Ovary (tissue), 9 donors: ENCODE measurements around the gene HNRNPLL. TPM values are rescaled to one million over a fixed set of nuclear protein-coding genes. Genes with fewer than 3 reads are reported as not detected.
"Not testable (repeated sequence)": the region's sequence is repeated elsewhere in the genome, so short reads cannot be mapped to it uniquely, and the experiment has no call there.

ENCODE experiments used
- DNase-seq, 5 donors: peaks; one replicate each; pipeline ENCODE4 v3.0.0-alpha.2; 2019 to 2020
- H3K27ac ChIP-seq, 2 donors: fragments of 200-600 bp; one replicate each; pipeline versions ENCODE4 v1.5.1 to v1.8.0; 2019 to 2022
- H3K27me3 ChIP-seq: fragments of 200-600 bp; one replicate; pipeline ENCODE4 v1.8.0; 2022
- H3K36me3 ChIP-seq: fragments of 200-600 bp; sonication (generic); one replicate; pipeline ENCODE4 v1.5.1; 2019
- H3K4me1 ChIP-seq: one replicate; pipeline ENCODE4 v1.8.1; 2013; ENCODE audit warnings: mild to moderate bottlenecking, moderate library complexity; ENCODE audit not compliant: insufficient read depth
- H3K4me3 ChIP-seq: fragments of 200-600 bp; sonication (generic); one replicate; pipeline ENCODE4 v1.5.1; 2017
- H3K9me3 ChIP-seq, 2 donors: fragments of 200-600 bp in 1 of 2; sonication (generic) in 1 of 2; one replicate each; pipeline versions ENCODE4 v1.5.1 to v1.8.1; 2013 to 2019; ENCODE audit warnings: mild to moderate bottlenecking in 1 of 2, moderate library complexity in 1 of 2
- EP300 ChIP-seq: sonication (generic); formaldehyde crosslinking; IDR thresholded peaks from one replicate; pipeline ENCODE4 v1.6.1; 2017; ENCODE audit warnings: antibody characterized with exemption
- POLR2A ChIP-seq: fragments of 450-650 bp; IDR thresholded peaks from one replicate; pipeline ENCODE4 v1.6.1; 2017; ENCODE audit warnings: antibody characterized with exemption, mild to moderate bottlenecking, moderate library complexity
- WGBS, 3 donors: extraction: QIAGEN DNeasy Blood & Tissue Kit in 1 of 3; methylation state at CpG; one replicate each; pipeline versions ENCODE4 v1.1.5 to v1.1.7; 2013 to 2017; 5-methylcytosine and 5-hydroxymethylcytosine counted together
- intact Hi-C, 4 donors: fragments of 100-400 bp; cut with DNase I; formaldehyde crosslinking; loops; one replicate each; pipeline versions ENCODE4 v1.11.0 to v1.15.1; 2022 to 2023
- polyA plus RNA-seq, 2 donors: library from polyadenylated mRNA; stranded (reverse); fragments of 200-250 nt in 1 of 2; fragments of 350-450 nt in 1 of 2; fragmentation: Illumina TruSeq in 1 of 2; extraction: RNeasy Lipid Tissue Mini Kit (QIAGEN cat#74804) in 1 of 2; gene quantifications; one replicate each; pipeline ENCODE4 v1.2.3, GENCODE V29; 2013 to 2014
- total RNA-seq, 7 donors: library from RNA; depleted of rRNA in 2 of 7; stranded (reverse); fragments of >200 nt in 2 of 7; fragmentation: NEBNext Ultra II Directional in 3 of 7; extraction: Animal tissue kit (Norgen Biotek cat#: 25700) in 3 of 7; gene quantifications; one replicate each; pipeline versions ENCODE4 v1.1.0 to v1.2.4, GENCODE V29; 2016 to 2023
- TF ChIP-seq, protein P1 (sequence below), 3 donors: fragments of 450-650 bp in 2 of 3; fragments of 200-600 bp in 1 of 3; IDR thresholded peaks; one replicate each; pipeline versions ENCODE4 v1.5.1 to v1.8.0; 2016 to 2022; ENCODE audit warnings: antibody characterized with exemption in 3 of 3, mild to moderate bottlenecking in 1 of 3
- donor health status: DM: no; HTN: no; CAD: no; lungs with moderate emphysema.
- donor health status: DM: no; HTN: no; CAD: no.
- donor health status: Bipolar disorder and iron deficiency.
- donor health status: DM: yes; HTN: yes; CAD: no.
- donor health status: DM: no; HTN: no; CAD: no.
- donor health status: DM: yes; HTN: yes; CAD: no.

HNRNPLL gene
- total and polyA plus RNA-seq, 9 donors: 19.1 to 59.2 (median 47.1) TPM

DNA sequence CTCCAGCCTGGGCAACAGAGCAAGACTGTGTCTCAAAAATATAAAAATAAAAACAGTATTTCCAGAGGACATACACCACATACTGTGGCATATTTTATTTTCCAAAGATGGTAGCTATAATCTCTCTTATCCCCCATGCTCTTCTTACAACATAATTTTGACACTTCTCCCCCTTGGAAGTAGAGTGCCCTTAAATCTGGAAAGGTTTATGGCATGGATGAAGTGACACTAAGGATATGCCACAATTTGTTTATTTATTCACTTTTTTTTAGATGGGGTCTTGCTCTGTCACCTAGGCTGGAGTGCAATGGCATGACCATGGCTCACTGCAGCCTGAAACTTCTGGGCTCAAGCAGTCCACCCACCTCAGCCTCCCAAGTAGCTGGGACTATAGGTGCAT lies 56.7 kb downstream of the HNRNPLL start:
- Histone ChIP-seq H3K27ac (no peak overlapping the region), H3K36me3 (no peaks in the 10 kb centered on the region), H3K4me3 (no peak overlapping the region), H3K27me3 (no peaks in the 10 kb centered on the region), H3K4me1 (peaks cover 3% of the 10 kb centered on the region), H3K9me3 (no peaks in the 10 kb centered on the region)
- DNase-seq: no peak
- TF ChIP-seq, protein P1, sequence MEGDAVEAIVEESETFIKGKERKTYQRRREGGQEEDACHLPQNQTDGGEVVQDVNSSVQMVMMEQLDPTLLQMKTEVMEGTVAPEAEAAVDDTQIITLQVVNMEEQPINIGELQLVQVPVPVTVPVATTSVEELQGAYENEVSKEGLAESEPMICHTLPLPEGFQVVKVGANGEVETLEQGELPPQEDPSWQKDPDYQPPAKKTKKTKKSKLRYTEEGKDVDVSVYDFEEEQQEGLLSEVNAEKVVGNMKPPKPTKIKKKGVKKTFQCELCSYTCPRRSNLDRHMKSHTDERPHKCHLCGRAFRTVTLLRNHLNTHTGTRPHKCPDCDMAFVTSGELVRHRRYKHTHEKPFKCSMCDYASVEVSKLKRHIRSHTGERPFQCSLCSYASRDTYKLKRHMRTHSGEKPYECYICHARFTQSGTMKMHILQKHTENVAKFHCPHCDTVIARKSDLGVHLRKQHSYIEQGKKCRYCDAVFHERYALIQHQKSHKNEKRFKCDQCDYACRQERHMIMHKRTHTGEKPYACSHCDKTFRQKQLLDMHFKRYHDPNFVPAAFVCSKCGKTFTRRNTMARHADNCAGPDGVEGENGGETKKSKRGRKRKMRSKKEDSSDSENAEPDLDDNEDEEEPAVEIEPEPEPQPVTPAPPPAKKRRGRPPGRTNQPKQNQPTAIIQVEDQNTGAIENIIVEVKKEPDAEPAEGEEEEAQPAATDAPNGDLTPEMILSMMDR (IDR thresholded peaks at IDR 0.05): no peak
- TF ChIP-seq EP300 (no peak), POLR2A (no peak)
- intact Hi-C loops: no loop called here

DNA sequence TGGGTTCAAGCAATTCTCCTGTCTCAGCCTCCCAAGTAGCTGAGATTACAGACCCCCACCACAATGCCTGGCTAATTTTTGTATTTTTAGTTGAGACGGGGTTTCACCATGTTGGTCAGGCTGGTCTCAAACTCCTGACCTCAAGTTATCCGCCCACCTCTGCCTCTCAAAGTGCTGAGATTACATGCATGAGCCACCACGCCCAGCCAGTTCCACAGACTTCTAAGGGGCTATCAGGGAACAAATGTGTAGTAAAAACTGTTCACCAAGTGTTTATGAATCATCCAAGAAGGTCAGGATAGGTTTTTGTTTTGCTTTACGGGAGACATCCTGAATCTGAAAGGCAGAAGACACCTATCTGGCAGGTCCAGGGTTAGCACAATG lies 60.5 kb downstream of the HNRNPLL start:
- intact Hi-C loops, DNase-seq, H3K27ac ChIP-seq, H3K9me3 ChIP-seq, H3K4me3 ChIP-seq, H3K27me3 ChIP-seq, H3K4me1 ChIP-seq, H3K36me3 ChIP-seq: not testable (repeated sequence)
- 30 to 46% (median 34%) methylated on average over 4 of the region's 4 CpGs for whole genome bisulfite sequencing, 3 donors

DNA sequence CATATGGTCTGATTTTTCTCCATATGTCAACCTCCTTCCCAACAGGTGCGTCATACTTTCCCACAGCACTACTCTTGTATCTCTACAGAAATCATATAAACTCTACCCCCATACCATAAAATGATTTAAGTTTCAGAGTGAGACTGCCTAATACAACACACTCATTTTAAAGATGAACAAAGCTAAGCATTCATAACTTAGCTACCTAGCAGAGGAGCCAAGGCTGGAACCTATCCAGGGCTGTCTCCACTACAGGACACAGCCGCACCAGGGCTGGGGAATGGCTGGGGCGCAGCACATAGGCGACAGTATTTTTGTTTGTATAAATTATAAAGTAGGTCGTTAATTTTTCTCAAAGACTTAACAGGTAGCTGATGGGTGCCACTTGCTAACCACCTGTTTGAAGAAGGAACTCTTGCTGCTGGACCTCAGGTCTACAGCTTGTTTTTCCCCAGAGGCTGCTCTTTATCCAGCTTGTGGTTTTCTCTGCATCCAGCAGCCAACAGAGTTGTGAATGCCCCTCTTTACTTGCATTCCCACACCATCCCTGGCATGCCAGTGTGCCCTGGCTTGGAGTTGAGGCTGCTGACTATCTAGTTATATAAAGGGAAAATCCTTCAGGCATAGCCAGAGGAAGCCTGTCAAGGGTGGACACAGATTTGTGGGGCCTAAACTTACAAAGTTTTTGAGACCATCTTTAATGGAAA lies 62.0 kb downstream of the HNRNPLL start:
- WGBS, 3 donors: 56 to 57% (median 56%) methylated on average over 5 of the region's 5 CpGs
- Histone ChIP-seq H3K9me3 (no peaks in the 10 kb centered on the region), H3K4me3 (no peak overlapping the region), H3K27ac (no peak overlapping the region), H3K27me3 (no peaks in the 10 kb centered on the region), H3K36me3 (no peaks in the 10 kb centered on the region), H3K4me1 (peaks cover 3% of the 10 kb centered on the region)
- TF ChIP-seq POLR2A (no peak), EP300 (no peak)
- TF ChIP-seq, protein P1 (IDR thresholded peaks at IDR 0.05): no peak
- no peak for DNase-seq
- intact Hi-C loops: no loop called here

DNA sequence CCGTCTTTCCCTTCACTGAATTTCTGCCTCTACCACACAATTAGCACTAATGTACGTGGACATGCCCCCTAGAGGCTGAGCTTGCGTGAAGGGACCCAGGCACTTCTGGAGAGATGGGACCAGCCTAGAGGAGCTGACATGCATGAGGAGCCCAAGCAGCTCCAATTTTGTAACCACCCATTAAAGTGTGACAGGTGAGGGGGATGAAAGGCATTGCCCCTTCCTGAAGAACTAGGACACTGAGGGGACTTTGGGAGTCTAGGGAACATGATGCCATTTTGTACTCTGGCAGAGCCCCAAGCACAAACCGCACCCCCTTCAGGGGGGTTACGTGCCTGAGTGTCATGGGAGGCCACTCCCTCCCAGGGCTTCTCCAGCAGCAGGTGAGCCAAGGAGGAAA lies 63.6 kb downstream of the HNRNPLL start:
- WGBS, 3 donors: 88 to 92% (median 91%) methylated on average over 5 of the region's 5 CpGs
- H3K27ac ChIP-seq: no peak overlapping the region
- no peaks in the 10 kb centered on the region for H3K27me3 ChIP-seq
- H3K4me1 ChIP-seq: peaks cover 3% of the 10 kb centered on the region
- DNase-seq: no peak
- H3K4me3 ChIP-seq: no peak overlapping the region
- H3K36me3 ChIP-seq: no peaks in the 10 kb centered on the region
- no peaks in the 10 kb centered on the region for H3K9me3 ChIP-seq
- intact Hi-C loops: loop anchor here in 3 of 4 donors (5.0 to 10.0 kb wide), 5 partner anchors 56 to 224 kb away; partner anchors contain the start of gene ATL2 (in 1 of the 3)
- TF ChIP-seq POLR2A: no peak
- TF ChIP-seq, protein P1 (IDR thresholded peaks at IDR 0.05): no peak
- TF ChIP-seq EP300: no peak

DNA sequence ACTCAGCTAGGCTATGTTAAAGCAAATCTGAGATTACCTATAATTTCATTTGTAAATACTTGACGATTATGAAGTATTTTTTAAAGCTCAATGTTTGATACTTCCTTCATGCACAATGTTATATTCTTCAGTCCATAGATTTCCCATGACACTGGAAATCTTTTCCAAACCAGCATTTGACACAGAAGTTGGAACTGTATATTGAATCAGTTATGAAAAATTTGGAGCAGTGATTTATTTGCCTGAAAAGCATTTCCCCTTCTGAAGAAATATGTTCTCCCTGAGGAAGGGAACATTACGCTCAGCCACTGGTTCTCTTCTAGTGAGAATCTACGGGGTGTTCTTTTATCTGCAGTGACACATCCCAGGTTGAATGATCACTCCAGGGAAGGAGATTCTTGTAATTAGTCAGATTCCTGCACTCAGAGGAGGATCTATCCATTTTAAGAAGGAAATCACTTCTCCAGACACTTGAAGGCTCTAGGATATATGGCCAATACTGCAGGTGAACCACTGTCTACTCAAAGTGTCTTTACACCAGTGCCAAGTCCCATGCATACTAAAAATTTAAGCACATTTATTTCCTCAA lies 64.7 kb downstream of the HNRNPLL start:
- Histone ChIP-seq H3K4me3 (no peak overlapping the region), H3K27ac (no peak overlapping the region), H3K9me3 (no peaks in the 10 kb centered on the region), H3K4me1 (peaks cover 3% of the 10 kb centered on the region), H3K36me3 (no peaks in the 10 kb centered on the region), H3K27me3 (no peaks in the 10 kb centered on the region)
- intact Hi-C loops: loop anchor here in 3 of 4 donors (5.0 to 10.0 kb wide), 5 partner anchors 57 to 223 kb away; partner anchors contain the start of gene ATL2 (in 1 of the 3)
- DNase-seq: no peak
- TF ChIP-seq EP300 (no peak), POLR2A (no peak)
- TF ChIP-seq, protein P1 (IDR thresholded peaks at IDR 0.05): no peak
- WGBS, 3 donors: 68 to 85% (median 81%) methylated on average over 3 of the region's 3 CpGs

DNA sequence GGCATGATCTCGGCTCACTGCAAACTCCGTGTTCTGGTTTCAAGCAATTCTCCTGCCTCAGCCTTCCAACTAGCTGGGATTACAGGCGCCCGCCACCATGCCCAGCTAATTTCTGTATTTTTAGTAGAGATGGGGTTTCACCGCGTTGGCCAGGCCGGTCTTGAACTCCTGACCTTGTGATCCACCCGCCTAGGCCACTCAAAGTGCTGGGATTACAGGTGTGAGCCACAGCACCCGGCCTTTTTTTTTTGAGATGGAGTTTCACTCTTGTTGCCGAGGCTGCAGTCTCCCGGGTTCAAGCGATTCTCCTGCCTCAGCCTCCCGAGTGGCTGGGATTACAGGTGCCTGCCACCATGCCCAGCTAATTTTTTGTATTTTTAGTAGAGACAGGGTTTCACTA lies 65.4 kb downstream of the HNRNPLL start:
- intact Hi-C loops: loop anchor here in 3 of 4 donors (5.0 to 10.0 kb wide), 5 partner anchors 58 to 222 kb away; partner anchors contain the start of gene ATL2 (in 1 of the 3)
- not testable (repeated sequence) for H3K4me1 ChIP-seq, H3K36me3 ChIP-seq, H3K27ac ChIP-seq, H3K27me3 ChIP-seq, DNase-seq, H3K4me3 ChIP-seq, H3K9me3 ChIP-seq
- WGBS, 3 donors: 92 to 95% (median 94%) methylated on average over 13 of the region's 13 CpGs
